ENCODE measurements around the gene MESP2.
"Not testable (repeated sequence)": the region's sequence is repeated elsewhere in the genome, so short reads cannot be mapped to it uniquely, and the experiment has no call there.

MESP2 gene

GRCh38 chr15:89785774-89786140 is 9.6 kb downstream of the MESP2 start:
- H3K4me3 ChIP-seq (ENCODE audit: low read depth, low read length): no peak overlapping the region
- no peak for TF ChIP-seq CTCF (IDR thresholded peaks at IDR 0.05; ENCODE audit: low read depth, low read length)
- no peak for DNase-seq (ENCODE audit: low read depth, low spot score)
- in situ Hi-C loops (cut with HindIII; ENCODE audit: low sequenced_read_pairs): no loop called here

- DNase-seq (ENCODE audit: low read depth, low spot score): no peak
- H3K4me3 ChIP-seq (ENCODE audit: low read depth, low read length): no peak overlapping the region
- in situ Hi-C loops (cut with HindIII; ENCODE audit: low sequenced_read_pairs): no loop called here
- no peak for TF ChIP-seq CTCF (IDR thresholded peaks at IDR 0.05; ENCODE audit: low read depth, low read length)
These were observed 11.8 kb downstream of the MESP2 start for GRCh38 chr15:89787944-89788343.

- H3K4me3 ChIP-seq (ENCODE audit: low read depth, low read length); in situ Hi-C loops (cut with HindIII; ENCODE audit: low sequenced_read_pairs); DNase-seq (ENCODE audit: low read depth, low spot score): not testable (repeated sequence)
These were observed 12.5 kb downstream of the MESP2 start for GRCh38 chr15:89788585-89788984.

- no peak for TF ChIP-seq CTCF (IDR thresholded peaks at IDR 0.05; ENCODE audit: low read depth, low read length)
- in situ Hi-C loops (cut with HindIII; ENCODE audit: low sequenced_read_pairs): no loop called here
- no peak for DNase-seq (ENCODE audit: low read depth, low spot score)
- no peak overlapping the region for H3K4me3 ChIP-seq (ENCODE audit: low read depth, low read length)
These were observed 14.1 kb downstream of the MESP2 start for GRCh38 chr15:89790206-89790605.

- in situ Hi-C loops (cut with HindIII; ENCODE audit: low sequenced_read_pairs): no loop called here
- DNase-seq (ENCODE audit: low read depth, low spot score): no peak
- TF ChIP-seq CTCF (IDR thresholded peaks at IDR 0.05; ENCODE audit: low read depth, low read length): no peak
- H3K4me3 ChIP-seq (ENCODE audit: low read depth, low read length): no peak overlapping the region
These were observed 14.5 kb downstream of the MESP2 start for GRCh38 chr15:89790661-89791060.

- DNase-seq (ENCODE audit: low read depth, low spot score): no peak
- in situ Hi-C loops (cut with HindIII; ENCODE audit: low sequenced_read_pairs): no loop called here
These were observed 16.1 kb downstream of the MESP2 start for GRCh38 chr15:89792106-89792805.

More at GRCh38 chr15:89792106-89792805, 16.1 kb downstream of the MESP2 start:
- H3K4me3 ChIP-seq (ENCODE audit: low read depth, low read length): no peak overlapping the region
- no peak for TF ChIP-seq CTCF (IDR thresholded peaks at IDR 0.05; ENCODE audit: low read depth, low read length)
